ENCODE data around the gene VSIG10.

GRCh38 chr12:118107011-118107410 is 3.2 kb upstream of the VSIG10 start:
- TF ChIP-seq EZH2 (IDR thresholded peaks at IDR 0.05; ENCODE audit: borderline replicate concordance, low read depth, low read length, poor library complexity, severe bottlenecking), result no peak
- TF ChIP-seq, protein P1, sequence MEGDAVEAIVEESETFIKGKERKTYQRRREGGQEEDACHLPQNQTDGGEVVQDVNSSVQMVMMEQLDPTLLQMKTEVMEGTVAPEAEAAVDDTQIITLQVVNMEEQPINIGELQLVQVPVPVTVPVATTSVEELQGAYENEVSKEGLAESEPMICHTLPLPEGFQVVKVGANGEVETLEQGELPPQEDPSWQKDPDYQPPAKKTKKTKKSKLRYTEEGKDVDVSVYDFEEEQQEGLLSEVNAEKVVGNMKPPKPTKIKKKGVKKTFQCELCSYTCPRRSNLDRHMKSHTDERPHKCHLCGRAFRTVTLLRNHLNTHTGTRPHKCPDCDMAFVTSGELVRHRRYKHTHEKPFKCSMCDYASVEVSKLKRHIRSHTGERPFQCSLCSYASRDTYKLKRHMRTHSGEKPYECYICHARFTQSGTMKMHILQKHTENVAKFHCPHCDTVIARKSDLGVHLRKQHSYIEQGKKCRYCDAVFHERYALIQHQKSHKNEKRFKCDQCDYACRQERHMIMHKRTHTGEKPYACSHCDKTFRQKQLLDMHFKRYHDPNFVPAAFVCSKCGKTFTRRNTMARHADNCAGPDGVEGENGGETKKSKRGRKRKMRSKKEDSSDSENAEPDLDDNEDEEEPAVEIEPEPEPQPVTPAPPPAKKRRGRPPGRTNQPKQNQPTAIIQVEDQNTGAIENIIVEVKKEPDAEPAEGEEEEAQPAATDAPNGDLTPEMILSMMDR (conservative IDR thresholded peaks at IDR 0.05; ENCODE audit: low read depth, low read length), result no peak

Measured in A673 (cell line).